SK-N-SH (cell line): ENCODE measurements around the gene PCDHA2. TPM values are rescaled to one million over a fixed set of nuclear protein-coding genes. Genes with fewer than 3 reads are reported as not detected.
"Not testable (repeated sequence)": the region's sequence is repeated elsewhere in the genome, so short reads cannot be mapped to it uniquely, and the experiment has no call there.

Experiments used
- CTCF ChIA-PET: fragments of 300-600, 350-600 bp; formaldehyde crosslinking; extraction: SDS; loops from one replicate; lab custom pipeline; 2021; lab: Yijun Ruan, JAX
- POLR2A ChIA-PET: fragments of 350-600 bp; sonication (Branson Sonifier 250); formaldehyde crosslinking; extraction: SDS; loops from one replicate; lab custom pipeline; 2020; ENCODE audit warnings: antibody characterized with exemption, inconsistent platforms; lab: Yijun Ruan, JAX
- DNase-seq: peaks from one replicate; pipeline ENCODE4 v3.0.0; 2012
- H2AFZ ChIP-seq: fragments of 200-600 bp; sonication (generic); 2 replicates; pipeline ENCODE4 v1.8.1; 2016; ENCODE audit warnings: antibody characterized with exemption, mild to moderate bottlenecking, low read depth
- H3F3A ChIP-seq: fragments of 200-600 bp; sonication (generic); replicated peaks from 2 replicates; pipeline ENCODE3; 2016; ENCODE audit warnings: antibody characterized with exemption, mild to moderate bottlenecking; ENCODE audit not compliant: insufficient read depth
- H3K27ac ChIP-seq, 2 experiments: fragments of 200-500 bp in 1 of 2; fragments of 200-600 bp in 1 of 2; sonication (Bioruptor generic) in 1 of 2; sonication (generic), shearing (Covaris generic) in 1 of 2; 2 replicates each; pipeline versions ENCODE4 v1.5.1 to v1.6.1; 2014 to 2016; ENCODE audit warnings: low read depth in 2 of 2, inconsistent platforms in 1 of 2, low read length in 1 of 2, mild to moderate bottlenecking in 1 of 2, mixed read lengths in 1 of 2
- H3K27me3 ChIP-seq: fragments of 200-600 bp; sonication (generic), shearing (Covaris generic); 2 replicates; pipeline ENCODE4 v1.6.1; 2016; ENCODE audit warnings: mixed run types; ENCODE audit not compliant: insufficient read depth
- H3K36me3 ChIP-seq, 2 experiments: fragments of 200-500 bp in 1 of 2; fragments of 200-600 bp in 1 of 2; sonication (Bioruptor generic) in 1 of 2; sonication (generic) in 1 of 2; replicated peaks in 1 of 2; 2 replicates each; pipeline versions ENCODE3 to v1.5.1; 2014 to 2016; ENCODE audit warnings: low read length in 1 of 2, mild to moderate bottlenecking in 1 of 2; ENCODE audit not compliant: insufficient read depth in 2 of 2, control insufficient read depth in 1 of 2
- H3K4me1 ChIP-seq, 2 experiments: fragments of 200-500 bp in 1 of 2; fragments of 200-600 bp in 1 of 2; sonication (Bioruptor generic) in 1 of 2; sonication (generic), shearing (Covaris generic) in 1 of 2; 2 replicates each; pipeline versions ENCODE4 v1.5.1 to v1.6.1; 2014 to 2016; ENCODE audit warnings: low read depth in 1 of 2, low read length in 1 of 2, mixed run types in 1 of 2; ENCODE audit not compliant: insufficient read depth in 2 of 2, control insufficient read depth in 1 of 2
- H3K4me2 ChIP-seq: fragments of 200-600 bp; sonication (generic), shearing (Covaris generic); 2 replicates; pipeline ENCODE4 v1.6.1; 2017; ENCODE audit warnings: mixed run types
- H3K4me3 ChIP-seq, 2 experiments: fragments of 200-500 bp in 1 of 2; fragments of 200-600 bp in 1 of 2; sonication (Bioruptor generic) in 1 of 2; sonication (generic), shearing (Covaris generic) in 1 of 2; 2 replicates each; pipeline versions ENCODE4 v1.5.1 to v1.8.1; 2014 to 2016; ENCODE audit warnings: low read depth in 2 of 2, inconsistent platforms in 1 of 2, low read length in 1 of 2, mild to moderate bottlenecking in 1 of 2, mixed read lengths in 1 of 2, moderate library complexity in 1 of 2
- H3K79me2 ChIP-seq: fragments of 200-600 bp; sonication (generic); 2 replicates; pipeline ENCODE4 v1.8.1; 2017; ENCODE audit warnings: mild to moderate bottlenecking; ENCODE audit not compliant: insufficient read depth
- H3K9ac ChIP-seq: fragments of 200-600 bp; sonication (generic); 2 replicates; pipeline ENCODE4 v1.6.1; 2017; ENCODE audit warnings: mixed run types
- H3K9me2 ChIP-seq: fragments of 200-600 bp; sonication (generic); 2 replicates; pipeline ENCODE4 v1.6.1; 2017; ENCODE audit warnings: mixed run types
- H3K9me3 ChIP-seq: fragments of 200-600 bp; sonication (generic); 2 replicates; pipeline ENCODE4 v1.6.1; 2017; ENCODE audit warnings: mixed run types, mild to moderate bottlenecking, moderate library complexity
- H4K20me1 ChIP-seq: fragments of 200-600 bp; sonication (generic); 2 replicates; pipeline ENCODE4 v1.6.1; 2017; ENCODE audit warnings: mild to moderate bottlenecking, mixed run types; ENCODE audit not compliant: insufficient read depth
- CHD2 ChIP-seq: fragments of 150-350 bp; IDR thresholded peaks from 2 replicates; pipeline ENCODE4 v1.6.1; 2018; ENCODE audit warnings: low read length; ENCODE audit not compliant: partially characterized antibody
- CTCF ChIP-seq: fragments of 200-600 bp; sonication (generic); IDR thresholded peaks from 2 replicates; pipeline ENCODE4 v1.6.1; 2017; ENCODE audit warnings: antibody characterized with exemption, mild to moderate bottlenecking, moderate library complexity
- EZH2phosphoT487 ChIP-seq: fragments of 200-600 bp; sonication (generic); IDR thresholded peaks from 2 replicates; pipeline ENCODE4 v1.6.1; 2017; ENCODE audit warnings: low read depth, mixed run types, mild to moderate bottlenecking, antibody characterized with exemption, moderate library complexity, borderline replicate concordance
- FOXM1 ChIP-seq: IDR thresholded peaks from 2 replicates; pipeline ENCODE4 v1.4.0; 2012; ENCODE audit warnings: low read depth, mild to moderate bottlenecking
- GATA2 ChIP-seq: sonication (generic); formaldehyde crosslinking; IDR thresholded peaks from 2 replicates; pipeline ENCODE4 v1.5.0; 2020; ENCODE audit warnings: mild to moderate bottlenecking, missing genetic modification reagents
- MEF2A ChIP-seq: IDR thresholded peaks from 2 replicates; pipeline ENCODE4 v1.4.0; 2012; ENCODE audit warnings: low read depth, borderline replicate concordance
- MXI1 ChIP-seq: IDR thresholded peaks from 2 replicates; pipeline ENCODE4 v1.6.1; 2012; ENCODE audit warnings: mild to moderate bottlenecking, low read depth, low read length, improper control_type of control experiment
- PBX3 ChIP-seq: IDR thresholded peaks from 2 replicates; pipeline ENCODE4; 2012
- REST ChIP-seq: IDR thresholded peaks from 2 replicates; pipeline ENCODE4 v1.6.1; 2012; ENCODE audit warnings: mild to moderate bottlenecking, low read depth, low read length, moderate library complexity
- RFX5 ChIP-seq: IDR thresholded peaks from 2 replicates; pipeline ENCODE4 v1.6.1; 2012; ENCODE audit warnings: mild to moderate bottlenecking, improper control_type of control experiment, low read length
- SIN3A ChIP-seq: IDR thresholded peaks from 2 replicates; pipeline ENCODE4 v1.6.1; 2012; ENCODE audit warnings: low read depth, mild to moderate bottlenecking, low read length, moderate library complexity, borderline replicate concordance
- SMC3 ChIP-seq: IDR thresholded peaks from 2 replicates; pipeline ENCODE4 v1.6.1; 2012; ENCODE audit warnings: low read depth, low read length, improper control_type of control experiment
- TAF1 ChIP-seq: IDR thresholded peaks from 2 replicates; pipeline ENCODE4 v1.6.1; 2012; ENCODE audit warnings: low read depth, mild to moderate bottlenecking, low read length, moderate library complexity, borderline replicate concordance
- TCF12 ChIP-seq: IDR thresholded peaks from 2 replicates; pipeline ENCODE4 v1.4.0; 2012
- YY1 ChIP-seq: IDR thresholded peaks from 2 replicates; pipeline ENCODE4 v1.4.0; 2012; ENCODE audit warnings: low read depth, mild to moderate bottlenecking
- ZBTB33 ChIP-seq: IDR thresholded peaks from 2 replicates; pipeline ENCODE4 v1.4.0; 2012; ENCODE audit warnings: low read depth, borderline replicate concordance
- WGBS: methylation state at CpG from one replicate; pipeline ENCODE4 v1.1.6; 2017; ENCODE audit warnings: low lambda C conversion rate; 5-methylcytosine and 5-hydroxymethylcytosine counted together
- polyA plus RNA-seq, 3 experiments: library from polyadenylated mRNA; depleted of rRNA; stranded (reverse); fragments of >200 nt; gene quantifications; 2 replicates each; pipeline ENCODE4 v1.2.3, GENCODE V29; 2012

The PCDHA2 gene
- polyA plus RNA-seq, 1 of the 3 experiments (the other 2 are of a cell fraction): not detected

- no peak overlapping the region for H2AFZ ChIP-seq
- no peaks in the 10 kb centered on the region for H3F3A ChIP-seq
- no peak overlapping the region for H3K4me2 ChIP-seq
- no peak for DNase-seq
- no peaks in the 10 kb centered on the region for H3K27me3 ChIP-seq
- no peak overlapping the region for H3K4me3 ChIP-seq
- H3K9ac ChIP-seq: no peak overlapping the region
- ChIA-PET POLR2A (no interaction called here), CTCF (interaction anchor here (0.6 to 2.9 kb wide), 3 partner anchors 15 to 187 kb away, joined by 5 to 14 read pairs (median 10); partner anchors contain the start of genes PCDHA4 and PCDHA8)
- H3K79me2 ChIP-seq: no peaks in the 10 kb centered on the region
- 18% methylated on average over 6 of the region's 6 CpGs for WGBS
- no peaks in the 10 kb centered on the region for H4K20me1 ChIP-seq
- no peak for TF ChIP-seq SMC3
- no peak for TF ChIP-seq TAF1
- no peak for TF ChIP-seq GATA2 (CRISPR knock-in tag)
- no peak for TF ChIP-seq ZBTB33
- TF ChIP-seq CHD2: no peak
- TF ChIP-seq PBX3: no peak
- TF ChIP-seq TCF12: no peak
- no peak for TF ChIP-seq MEF2A
- TF ChIP-seq CTCF: no peak
- TF ChIP-seq SIN3A: no peak
- TF ChIP-seq MXI1: no peak
- TF ChIP-seq YY1: no peak
- TF ChIP-seq RFX5: no peak
- TF ChIP-seq FOXM1: no peak
- TF ChIP-seq EZH2phosphoT487: no peak
- TF ChIP-seq REST: no peak
- no peaks in the 10 kb centered on the region for H3K9me2 ChIP-seq
- H3K9me3 ChIP-seq: no peaks in the 10 kb centered on the region
- no peaks in the 10 kb centered on the region for H3K4me1 ChIP-seq
- no peak overlapping the region for H3K27ac ChIP-seq
- no peaks in the 10 kb centered on the region for H3K36me3 ChIP-seq
Observed at GRCh38 chr5:140822281-140822629, 27.6 kb downstream of the PCDHA2 start.

GRCh38 chr5:140822969-140823368 lies 28.3 kb downstream of the PCDHA2 start:
- DNase-seq, H3K9me3 ChIP-seq, POLR2A ChIA-PET, H3K9ac ChIP-seq, H3K4me1 ChIP-seq, H3K9me2 ChIP-seq, H3K27ac ChIP-seq, H4K20me1 ChIP-seq, CTCF ChIA-PET, H2AFZ ChIP-seq, H3K27me3 ChIP-seq, H3K4me3 ChIP-seq, H3F3A ChIP-seq, H3K36me3 ChIP-seq, H3K79me2 ChIP-seq, H3K4me2 ChIP-seq: not testable (repeated sequence)
- WGBS: 88% methylated on average over 28 of the region's 48 CpGs
